HG02763 (cell line): Measurements from ENCODE around the gene LINC01488.

Experiments
- ATAC-seq: cut with Tn5 transposase; IDR thresholded peaks from one replicate; pipeline ENCODE4 v1.9.1; 2021; ENCODE audit warnings: mild to moderate bottlenecking, moderate library complexity; ENCODE audit not compliant: unreplicated experiment

Gene LINC01488

GRCh38 chr11:69475141-69475865, 6.2 kb upstream of the LINC01488 start:
- no peak for ATAC-seq

GRCh38 chr11:69475866-69476471, 5.5 kb upstream of the LINC01488 start:
- no peak for ATAC-seq

GRCh38 chr11:69476509-69476961, 4.9 kb upstream of the LINC01488 start:
- no peak for ATAC-seq

GRCh38 chr11:69477086-69477485, 4.4 kb upstream of the LINC01488 start:
- no peak for ATAC-seq

- ATAC-seq = no peak
These were observed 1.7 kb upstream of the LINC01488 start for GRCh38 chr11:69479591-69480271.

GRCh38 chr11:69480547-69481392, 693 bp upstream of the LINC01488 start:
- ATAC-seq = no peak

DNA sequence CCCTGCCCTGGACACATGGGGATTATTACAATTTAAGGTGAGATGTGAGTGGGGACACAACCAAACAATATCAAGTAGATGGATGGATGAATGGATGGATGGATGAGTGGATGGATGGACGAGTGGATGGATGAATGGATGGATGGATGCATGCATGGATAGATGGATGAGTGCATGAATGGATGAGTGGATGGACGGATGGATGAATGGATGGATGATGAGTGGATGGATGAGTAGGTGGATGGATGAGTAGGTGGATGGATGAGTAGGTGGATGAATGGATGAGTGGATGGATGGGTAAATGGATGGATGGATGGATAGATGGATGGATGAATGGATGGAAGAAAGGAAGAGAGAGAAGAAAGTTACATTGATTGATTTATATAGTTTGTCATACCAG, 859 bp downstream of the LINC01488 start:
- ATAC-seq = no peak

DNA sequence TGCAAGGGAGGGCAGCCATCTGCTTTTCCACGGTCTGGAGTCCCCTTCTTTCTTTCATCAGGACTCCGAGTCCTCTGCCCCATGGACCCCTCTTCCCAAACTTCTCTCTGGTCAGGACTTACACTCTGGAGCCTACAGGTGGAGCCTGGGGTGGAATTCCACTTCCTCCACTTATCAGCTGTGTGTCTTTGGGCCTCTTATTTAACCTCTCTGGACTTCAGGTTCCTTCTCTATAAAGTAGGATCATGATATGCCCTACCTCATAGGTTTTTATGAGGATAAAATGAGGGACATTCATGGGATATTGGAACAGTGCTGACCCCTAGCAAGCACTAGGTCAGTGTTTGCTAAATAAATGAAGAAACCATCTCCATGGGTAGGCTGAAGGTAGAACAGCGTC, 1.7 kb downstream of the LINC01488 start:
- no peak for ATAC-seq

DNA sequence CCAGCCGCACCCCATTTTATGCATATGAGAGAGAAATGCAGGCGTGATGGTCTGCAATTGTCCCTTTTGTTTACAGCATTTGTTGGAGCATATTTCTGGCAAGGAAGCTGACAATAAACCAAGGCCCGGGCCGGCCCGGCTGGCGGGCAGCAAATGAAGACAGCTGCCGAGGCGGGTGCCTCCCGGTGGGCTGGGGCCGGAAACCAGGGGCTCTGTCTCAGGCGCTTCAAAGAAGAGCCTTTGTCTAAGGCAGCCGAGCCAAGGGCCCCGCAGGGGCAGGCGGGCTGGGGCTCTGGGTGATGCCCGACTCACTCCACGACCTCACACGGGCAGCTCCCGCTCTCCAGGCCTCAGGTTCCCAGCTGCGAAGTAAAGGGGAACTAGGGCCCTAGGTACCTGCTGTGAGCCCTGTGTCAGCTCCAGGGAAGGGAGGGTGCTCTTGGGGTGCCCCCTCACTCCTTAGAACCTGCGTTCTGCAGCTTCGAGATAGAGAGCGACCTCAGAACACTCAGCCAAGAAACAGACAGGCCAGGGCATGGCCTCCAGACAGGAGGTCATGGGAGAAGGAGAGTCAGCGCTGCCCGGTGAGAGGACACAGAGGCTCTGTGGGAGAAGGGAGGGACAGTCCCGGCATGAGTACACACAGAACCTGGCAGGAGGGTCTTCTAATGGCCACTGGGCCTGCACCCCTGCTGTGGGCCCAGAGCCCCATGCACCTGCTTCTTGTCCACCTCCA, 2.4 kb downstream of the LINC01488 start:
- ATAC-seq = no peak

DNA sequence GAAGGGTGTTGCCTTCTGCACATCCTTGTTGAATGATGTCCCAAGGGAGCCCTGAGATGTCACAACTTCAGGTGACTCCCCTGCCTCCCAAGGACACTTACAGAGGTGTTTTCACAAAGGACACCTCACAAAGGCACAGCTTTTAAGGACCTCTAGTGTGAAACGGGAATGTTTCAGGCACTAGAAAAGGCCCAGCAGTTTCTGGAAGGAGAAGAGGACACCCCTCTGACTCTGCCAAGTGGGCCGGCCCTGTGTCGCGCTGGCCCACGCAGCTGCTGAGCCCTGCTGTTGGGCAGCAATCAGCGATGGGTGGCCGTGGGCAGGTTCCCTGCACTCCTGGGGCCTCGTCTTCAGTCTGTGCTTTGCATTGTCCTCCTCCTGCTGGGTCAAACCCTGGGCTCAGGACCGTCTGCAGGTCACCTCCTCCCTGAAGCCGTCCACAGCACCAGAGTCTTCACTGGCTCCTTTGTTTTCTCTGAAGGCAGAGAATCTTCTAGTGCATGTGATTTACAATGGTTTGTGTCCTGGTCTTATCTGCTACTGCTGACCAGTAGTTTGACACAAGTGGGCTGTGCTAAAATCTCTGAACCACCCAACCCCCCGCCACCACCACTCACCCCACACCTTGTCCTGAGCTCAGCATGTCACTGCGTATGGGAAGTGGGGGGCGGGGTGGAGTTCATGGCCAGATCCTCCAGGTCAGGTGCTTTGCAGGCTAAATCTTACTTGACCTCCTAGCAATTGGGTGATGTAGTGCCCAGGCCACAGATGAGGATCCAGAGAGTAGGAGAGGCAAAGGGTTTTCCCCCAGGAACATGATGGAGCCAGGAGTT, 3.2 kb downstream of the LINC01488 start:
- ATAC-seq = no peak

- no peak for ATAC-seq
These were observed 4.0 kb downstream of the LINC01488 start for GRCh38 chr11:69485337-69486041.

DNA sequence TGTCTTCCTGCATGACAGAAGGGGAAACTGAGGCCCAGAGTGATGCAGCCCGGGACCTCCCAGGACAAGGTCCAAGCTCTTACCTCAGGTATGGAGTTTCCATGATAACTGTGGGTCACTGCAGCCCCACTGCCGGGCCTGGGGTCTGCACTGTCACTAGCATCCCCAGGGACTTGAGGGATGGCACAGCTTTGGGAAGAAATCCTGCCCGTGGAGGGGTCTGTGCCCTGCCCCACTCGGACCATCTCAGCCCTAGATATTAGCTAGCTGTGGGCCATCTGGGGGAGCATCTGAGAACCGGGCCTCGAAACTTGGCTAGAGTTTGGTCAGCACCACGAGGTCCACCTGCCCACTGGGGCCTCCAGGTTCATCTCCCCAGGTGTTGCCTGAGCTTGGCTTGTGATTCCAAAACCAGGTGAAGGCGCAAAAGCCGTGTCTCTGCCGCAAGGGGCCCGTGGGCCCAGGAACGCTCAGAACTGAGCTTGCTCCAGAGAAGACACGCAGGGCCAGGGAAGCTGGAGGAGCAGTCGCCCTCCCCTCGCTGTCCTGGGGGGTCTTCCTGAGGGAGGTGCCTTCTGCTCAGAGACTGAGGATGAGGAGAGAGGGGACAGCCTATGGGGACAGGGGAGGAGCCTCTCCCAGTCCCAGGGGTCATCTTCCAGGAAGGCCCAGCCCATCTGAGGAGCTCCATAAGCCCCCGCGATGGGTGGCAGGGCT, 4.8 kb downstream of the LINC01488 start:
- no peak for ATAC-seq

GRCh38 chr11:69486773-69487291, 5.4 kb downstream of the LINC01488 start:
- no peak for ATAC-seq

- ATAC-seq = no peak
These were observed 5.9 kb downstream of the LINC01488 start for GRCh38 chr11:69487391-69487790.

GRCh38 chr11:69487849-69488542, 6.5 kb downstream of the LINC01488 start:
- no peak for ATAC-seq

DNA sequence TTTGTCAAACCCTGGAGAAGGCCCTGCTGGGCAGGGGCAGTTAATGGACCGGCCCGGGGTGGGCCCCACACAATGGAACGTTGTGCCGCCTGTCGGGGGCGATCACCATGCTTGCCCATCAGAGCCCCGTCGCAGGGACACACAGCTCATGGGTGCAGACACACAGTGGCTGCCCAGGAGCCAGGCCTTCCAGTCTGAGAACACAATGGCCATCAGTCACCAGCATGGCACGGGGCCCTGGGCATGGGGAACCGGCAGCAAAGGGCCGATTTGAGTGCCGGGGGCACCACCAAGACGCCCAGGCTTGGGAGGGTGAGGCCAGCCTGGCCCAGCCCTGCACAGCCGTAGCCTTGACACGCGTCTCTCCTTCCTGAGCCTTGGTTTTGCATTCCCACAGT, 7.1 kb downstream of the LINC01488 start:
- no peak for ATAC-seq

DNA sequence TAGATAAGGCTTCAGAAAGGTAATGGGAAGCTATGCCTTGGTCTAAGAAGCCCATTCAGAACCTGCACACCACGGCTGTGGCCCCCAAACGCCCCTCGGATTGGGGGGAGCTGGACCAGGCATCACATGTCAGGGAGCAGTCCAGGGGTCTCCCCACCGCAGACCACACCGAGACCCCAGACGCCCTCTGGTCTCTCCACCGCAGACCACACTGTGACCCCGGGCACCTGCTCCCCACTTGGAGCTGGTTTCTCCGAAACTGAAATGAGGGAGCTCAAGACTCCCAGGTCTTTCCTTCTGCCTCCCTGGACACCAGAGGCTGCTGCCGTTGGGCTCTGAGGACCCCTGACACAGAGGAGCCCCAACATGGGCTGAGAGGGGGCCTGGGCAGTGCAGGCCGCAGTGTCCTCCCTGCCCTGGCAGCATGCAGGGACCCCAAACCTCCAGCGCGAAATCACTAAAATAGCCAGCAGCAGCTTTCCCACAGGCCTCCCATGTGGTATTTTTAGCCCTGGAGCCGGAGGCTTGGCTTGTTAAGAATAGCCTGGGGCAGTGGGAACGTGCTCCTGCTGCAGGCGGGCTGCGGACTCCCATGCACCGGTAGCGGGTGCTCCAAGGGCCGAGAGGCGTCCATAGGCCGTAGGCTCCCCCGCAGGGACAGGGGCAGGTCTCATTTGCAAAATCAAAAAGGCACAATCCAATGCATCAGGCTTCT, 7.7 kb downstream of the LINC01488 start:
- ATAC-seq = no peak
